Duodenal mucosa (tissue), 2 donors: Measurements from ENCODE around the gene MLPH.

Experiments used
- H3K27ac ChIP-seq: one replicate; pipeline ENCODE4 v1.7.0; 2013; ENCODE audit warnings: low read depth, low read length
- H3K27me3 ChIP-seq, 2 donors: one replicate each; pipeline ENCODE4 v1.7.0; 2013; ENCODE audit warnings: low read length in 2 of 2, control low read depth in 1 of 2; ENCODE audit not compliant: insufficient read depth in 2 of 2, control insufficient read depth in 1 of 2
- H3K36me3 ChIP-seq, 2 donors: one replicate each; pipeline ENCODE4 v1.7.0; 2013; ENCODE audit warnings: low read length in 2 of 2, control low read depth in 1 of 2; ENCODE audit not compliant: insufficient read depth in 2 of 2, control insufficient read depth in 1 of 2
- H3K4me1 ChIP-seq, 2 donors: one replicate each; pipeline ENCODE4 v1.7.0; 2013; ENCODE audit warnings: low read length in 2 of 2, control low read depth in 1 of 2; ENCODE audit not compliant: insufficient read depth in 2 of 2, control insufficient read depth in 1 of 2
- H3K4me3 ChIP-seq, 2 donors: one replicate each; pipeline ENCODE4 v1.7.0; 2013; ENCODE audit warnings: low read length in 2 of 2, low read depth in 1 of 2
- H3K9ac ChIP-seq, 2 donors: one replicate each; pipeline ENCODE4 v1.7.0; 2013; ENCODE audit warnings: low read length in 2 of 2, low read depth in 1 of 2
- H3K9me3 ChIP-seq, 2 donors: one replicate each; pipeline ENCODE4 v1.7.0; 2013; ENCODE audit warnings: low read length in 2 of 2, control low read depth in 1 of 2; ENCODE audit not compliant: control insufficient read depth in 1 of 2

The MLPH gene

GRCh38 chr2:237509151-237509550, 22.1 kb downstream of the MLPH start:
- H3K27ac ChIP-seq: no peak overlapping the region
- no peak overlapping the region for H3K9ac ChIP-seq
- H3K4me3 ChIP-seq: no peak overlapping the region
- no peaks in the 10 kb centered on the region for H3K9me3 ChIP-seq
- no peaks in the 10 kb centered on the region for H3K36me3 ChIP-seq
- H3K4me1 ChIP-seq: peaks cover 28 to 32% of the 10 kb centered on the region in 2 donors
- H3K27me3 ChIP-seq: no peaks in the 10 kb centered on the region

DNA sequence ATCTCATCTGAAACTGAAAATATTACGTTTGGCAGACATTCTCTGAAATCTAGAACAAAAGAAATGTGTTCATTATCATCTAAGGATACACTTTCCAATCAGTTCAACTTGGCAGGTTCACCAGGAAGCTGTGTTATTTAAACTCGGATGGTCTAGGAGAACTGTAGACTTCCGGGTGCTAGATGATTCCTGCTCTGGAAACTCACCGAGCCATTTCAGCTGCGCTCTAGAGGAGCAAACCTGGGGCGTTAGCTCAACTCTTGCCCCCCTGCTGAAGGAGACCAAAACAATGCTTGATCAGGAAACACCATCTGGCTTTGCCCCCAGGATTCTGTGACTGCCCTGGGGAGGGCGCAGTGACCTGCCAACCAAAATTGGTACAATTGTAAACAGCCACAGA, 22.9 kb downstream of the MLPH start:
- Histone ChIP-seq H3K9ac (no peak overlapping the region), H3K9me3 (no peaks in the 10 kb centered on the region), H3K27ac (no peak overlapping the region), H3K4me3 (peak overlapping the region in 1 of 2 donors; percentile 28), H3K4me1 (peaks cover 28 to 32% of the 10 kb centered on the region in 2 donors), H3K27me3 (no peaks in the 10 kb centered on the region), H3K36me3 (no peaks in the 10 kb centered on the region)

DNA sequence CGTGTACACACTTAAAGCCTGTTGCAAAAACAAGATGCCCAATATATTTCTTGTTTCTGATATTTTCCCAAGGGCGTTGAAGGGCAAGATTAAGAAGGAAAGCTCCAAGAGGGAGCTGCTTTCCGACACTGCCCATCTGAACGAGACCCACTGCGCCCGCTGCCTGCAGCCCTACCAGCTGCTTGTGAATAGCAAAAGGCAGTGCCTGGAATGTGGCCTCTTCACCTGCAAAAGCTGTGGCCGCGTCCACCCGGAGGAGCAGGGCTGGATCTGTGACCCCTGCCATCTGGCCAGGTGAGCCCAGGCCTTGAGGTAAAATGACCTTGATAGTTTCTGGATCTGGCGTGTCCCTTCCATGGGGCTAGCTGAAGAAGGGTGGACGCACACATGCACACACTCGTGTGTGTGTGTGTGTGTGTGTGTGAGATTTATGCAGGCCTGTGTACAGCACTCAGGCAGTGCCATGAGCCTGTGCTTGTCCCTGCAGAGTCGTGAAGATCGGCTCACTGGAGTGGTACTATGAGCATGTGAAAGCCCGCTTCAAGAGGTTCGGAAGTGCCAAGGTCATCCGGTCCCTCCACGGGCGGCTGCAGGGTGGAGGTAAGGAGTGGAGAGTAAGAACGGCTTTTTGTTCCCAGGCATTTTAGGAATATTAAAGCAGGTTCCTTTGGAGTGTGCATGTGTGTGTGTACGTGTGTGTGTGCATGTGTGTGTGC, 23.6 kb downstream of the MLPH start:
- Histone ChIP-seq H3K36me3 (no peaks in the 10 kb centered on the region), H3K4me1 (peaks cover 28 to 32% of the 10 kb centered on the region in 2 donors), H3K4me3 (no peak overlapping the region), H3K9me3 (no peaks in the 10 kb centered on the region), H3K27ac (no peak overlapping the region), H3K27me3 (no peaks in the 10 kb centered on the region), H3K9ac (no peak overlapping the region)

DNA sequence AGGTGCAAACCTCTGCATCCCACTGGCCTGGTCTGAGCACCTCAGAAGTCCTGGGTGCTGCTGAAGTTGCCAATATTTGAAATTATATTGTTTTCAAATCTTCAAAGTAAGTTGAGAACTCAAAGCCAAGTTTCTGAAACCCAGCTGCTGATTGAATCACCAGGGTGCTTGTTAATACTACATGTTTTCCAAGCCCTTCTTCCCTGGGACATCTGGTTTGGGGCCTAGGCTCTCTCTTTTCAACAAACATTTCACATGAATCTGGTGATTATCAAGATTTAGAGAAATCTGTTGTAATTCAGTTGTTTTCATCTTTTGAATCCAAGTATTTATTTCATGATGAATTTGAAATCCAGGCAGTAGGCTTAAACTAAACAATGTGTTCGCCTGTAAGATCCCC, 24.4 kb downstream of the MLPH start:
- H3K27me3 ChIP-seq: no peaks in the 10 kb centered on the region
- H3K9ac ChIP-seq: no peak overlapping the region
- peaks cover 26 to 32% of the 10 kb centered on the region in 2 donors for H3K4me1 ChIP-seq
- H3K9me3 ChIP-seq: no peaks in the 10 kb centered on the region
- no peaks in the 10 kb centered on the region for H3K36me3 ChIP-seq
- H3K27ac ChIP-seq: no peak overlapping the region
- no peak overlapping the region for H3K4me3 ChIP-seq

DNA sequence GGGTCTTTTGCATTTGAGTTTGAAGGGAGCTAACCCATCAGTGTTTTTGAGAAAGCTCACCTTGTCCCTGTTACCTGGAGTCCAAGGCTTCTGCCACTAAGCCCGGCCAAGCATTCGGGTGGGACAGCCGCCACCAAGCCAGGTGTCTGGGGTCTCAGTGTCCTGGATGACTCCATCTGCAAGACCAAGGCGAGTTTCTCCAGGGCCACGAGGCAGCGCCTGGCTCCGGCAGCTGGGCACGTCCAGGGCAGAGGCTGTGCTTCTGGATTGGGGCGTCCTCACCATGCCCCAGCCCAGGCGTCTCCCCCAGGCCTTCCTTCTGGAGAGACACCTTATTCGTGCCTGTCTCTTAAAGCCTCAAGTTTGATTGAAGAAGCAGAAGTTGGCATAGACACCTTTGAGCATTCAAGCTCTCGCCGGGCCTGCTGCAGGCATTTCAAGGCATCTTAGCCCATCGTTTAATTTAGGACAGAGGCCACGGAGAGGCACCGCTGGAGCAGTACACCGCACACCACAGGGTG, 24.9 kb downstream of the MLPH start:
- no peak overlapping the region for H3K4me3 ChIP-seq
- H3K4me1 ChIP-seq: peaks cover 22 to 32% of the 10 kb centered on the region in 2 donors
- H3K9ac ChIP-seq: no peak overlapping the region
- H3K36me3 ChIP-seq: no peaks in the 10 kb centered on the region
- no peak overlapping the region for H3K27ac ChIP-seq
- H3K27me3 ChIP-seq: no peaks in the 10 kb centered on the region
- no peaks in the 10 kb centered on the region for H3K9me3 ChIP-seq

- Histone ChIP-seq H3K9me3 (no peaks in the 10 kb centered on the region), H3K4me1 (peaks cover 22 to 26% of the 10 kb centered on the region in 2 donors), H3K27ac (no peak overlapping the region), H3K27me3 (no peaks in the 10 kb centered on the region), H3K36me3 (no peaks in the 10 kb centered on the region), H3K4me3 (no peak overlapping the region), H3K9ac (no peak overlapping the region)
Measured at GRCh38 chr2:237512774-237513466, 25.9 kb downstream of the MLPH start.

DNA sequence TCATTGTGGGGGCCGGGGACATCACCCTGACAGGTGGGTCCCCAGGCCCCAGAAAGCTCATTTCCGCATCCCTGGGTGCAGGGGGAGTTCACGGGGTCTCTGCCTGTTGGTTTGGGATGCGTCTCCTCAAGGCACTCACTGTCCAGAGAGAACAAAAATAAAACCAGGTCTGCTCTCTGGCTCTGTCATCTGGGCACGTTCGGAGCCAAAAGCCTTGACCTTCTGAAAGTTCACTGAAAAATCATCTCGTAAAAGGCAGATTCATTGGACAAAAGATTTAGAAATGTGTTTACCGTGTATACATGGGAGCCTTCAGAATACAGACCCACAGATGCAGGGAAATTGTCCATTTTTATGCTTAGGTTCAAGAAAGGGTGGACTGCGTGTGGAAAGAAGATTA, 26.6 kb downstream of the MLPH start:
- peaks cover 22 to 26% of the 10 kb centered on the region in 2 donors for H3K4me1 ChIP-seq

DNA sequence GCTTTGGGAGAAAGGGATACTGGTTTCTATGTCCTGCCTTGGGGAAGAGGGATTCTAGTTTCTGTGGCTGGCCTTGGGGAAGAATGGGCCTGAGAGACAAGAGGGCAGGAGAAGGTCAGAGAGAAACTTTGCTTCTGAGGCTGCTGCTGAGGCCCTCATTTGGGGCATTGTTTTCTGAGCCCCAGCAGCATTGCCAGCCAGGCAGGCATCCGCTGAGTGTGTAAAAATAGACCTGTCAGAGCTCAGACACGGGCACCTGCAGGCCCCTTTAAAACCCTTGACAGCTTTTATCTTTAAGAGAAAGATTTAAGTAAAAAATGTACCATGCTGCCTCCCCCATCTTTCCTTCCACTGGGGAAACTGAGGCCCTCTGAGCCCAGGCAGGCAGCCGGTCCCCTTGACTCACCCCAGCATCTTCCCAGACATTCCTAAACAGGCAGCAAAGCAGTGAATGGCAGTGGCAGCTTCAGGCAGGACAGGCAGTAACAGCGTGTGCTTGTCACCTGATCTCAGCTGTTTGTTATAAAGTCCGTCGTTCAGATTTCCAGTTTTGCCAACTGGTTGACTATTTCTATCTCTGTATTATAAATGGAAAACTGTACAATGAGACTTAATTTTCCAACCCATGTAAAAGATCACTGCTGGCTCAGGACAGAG, 27.6 kb downstream of the MLPH start:
- Histone ChIP-seq H3K4me1 (peaks cover 19 to 20% of the 10 kb centered on the region in 2 donors), H3K9ac (no peak overlapping the region), H3K36me3 (no peaks in the 10 kb centered on the region), H3K4me3 (no peak overlapping the region), H3K27me3 (no peaks in the 10 kb centered on the region), H3K27ac (no peak overlapping the region), H3K9me3 (no peaks in the 10 kb centered on the region)

More for the DNA sequence above, 26.6 kb downstream of the MLPH start:
- Histone ChIP-seq H3K9ac (no peak overlapping the region), H3K9me3 (no peaks in the 10 kb centered on the region), H3K36me3 (no peaks in the 10 kb centered on the region), H3K4me3 (no peak overlapping the region), H3K27ac (no peak overlapping the region), H3K27me3 (no peaks in the 10 kb centered on the region)

DNA sequence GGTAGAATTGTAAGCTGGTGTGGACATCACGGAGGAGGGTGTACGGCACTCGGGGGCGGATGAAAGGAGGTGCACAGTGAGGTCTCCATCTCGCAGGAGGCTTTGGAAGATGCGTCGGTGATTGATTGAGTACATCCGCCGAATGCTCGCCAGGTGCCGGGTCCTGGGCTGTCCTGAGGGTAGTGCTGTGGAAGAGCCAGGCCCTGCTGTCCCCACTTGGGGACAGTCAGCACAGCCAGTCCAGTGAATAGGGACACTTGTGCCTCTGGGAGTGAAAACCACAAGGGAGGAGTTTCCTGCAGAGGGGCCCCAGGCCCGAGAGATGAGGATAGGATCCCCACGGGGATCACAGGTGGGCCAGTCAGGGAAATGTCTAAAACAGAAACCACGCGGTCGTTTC, 28.1 kb downstream of the MLPH start:
- H3K4me1 ChIP-seq: peaks cover 14 to 20% of the 10 kb centered on the region in 2 donors
- H3K27ac ChIP-seq: no peak overlapping the region
- H3K36me3 ChIP-seq: no peaks in the 10 kb centered on the region
- H3K27me3 ChIP-seq: no peaks in the 10 kb centered on the region
- no peaks in the 10 kb centered on the region for H3K9me3 ChIP-seq
- no peak overlapping the region for H3K9ac ChIP-seq
- no peak overlapping the region for H3K4me3 ChIP-seq
